NCI-H82 treated with DMSO at 0.1 percent for 48 hours (cell line): ENCODE results near the gene C4BPB.

Source experiments
- DNase-seq: peaks from one replicate; lab custom pipeline; 2025; ENCODE audit not compliant: unreplicated experiment; lab: John Stamatoyannopoulos, UW

The C4BPB gene

DNA sequence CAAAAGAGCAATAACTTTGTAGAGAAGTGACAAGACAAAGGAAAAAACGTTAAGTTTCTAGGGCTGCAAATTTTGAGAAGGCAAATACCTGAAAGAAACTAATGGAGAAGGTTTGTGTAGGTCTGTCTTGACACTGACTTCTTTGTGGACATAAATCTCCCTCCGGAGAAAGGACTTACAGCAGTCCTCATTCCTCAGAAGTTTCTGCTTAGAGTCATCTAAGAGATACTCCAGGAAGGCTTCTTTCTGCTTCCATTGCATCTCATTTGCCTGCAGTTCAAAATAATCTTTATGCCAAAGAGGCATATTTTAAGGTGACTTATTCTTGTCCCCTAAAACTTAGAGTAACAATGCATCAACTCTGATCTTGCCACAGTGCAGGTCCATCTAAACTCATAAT lies 4.4 kb upstream of the C4BPB start:
- no peak for DNase-seq

DNA sequence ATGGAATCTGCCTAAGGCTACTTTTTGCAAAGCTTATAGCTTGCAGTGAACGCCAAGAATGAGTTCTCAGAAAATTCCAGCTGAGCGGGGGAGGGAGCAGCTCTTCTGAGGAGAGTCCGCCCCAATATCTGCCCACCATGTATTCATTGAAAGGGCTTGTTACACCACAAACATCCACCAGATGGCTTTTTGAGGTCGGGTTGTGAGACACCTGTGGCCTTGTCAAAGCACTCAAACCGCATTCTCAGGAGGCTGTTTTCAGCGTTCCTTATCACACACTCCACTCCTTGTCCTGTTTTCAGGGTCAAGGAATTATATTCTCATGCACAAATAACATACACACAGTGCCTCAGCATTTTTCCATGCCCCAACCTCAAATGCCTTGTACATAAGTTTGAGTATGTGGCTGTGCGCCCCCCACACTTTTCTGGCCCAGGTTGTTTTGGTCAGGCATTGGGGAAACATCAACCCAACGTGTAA lies 3.9 kb upstream of the C4BPB start:
- peak; percentile 12 for DNase-seq

DNA sequence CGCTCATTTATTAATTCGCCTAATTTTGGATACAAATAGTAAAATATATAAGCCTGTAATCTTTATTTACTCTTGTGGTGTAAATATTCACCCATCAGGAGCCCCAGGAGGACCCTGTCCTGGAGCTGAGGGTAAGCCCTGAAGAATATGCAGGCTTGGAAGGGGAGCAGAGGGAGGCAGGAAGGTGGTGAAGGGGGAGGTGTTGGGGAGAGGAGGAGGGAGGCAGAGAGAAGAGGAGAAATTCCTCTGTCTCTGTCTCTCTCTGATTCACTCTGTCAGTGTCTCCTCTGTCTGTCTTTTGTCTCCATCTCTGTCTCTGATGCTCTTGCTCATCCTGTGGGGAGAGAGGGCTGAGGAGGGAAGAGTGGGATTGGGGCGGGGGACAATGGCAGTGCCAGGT lies 2.8 kb upstream of the C4BPB start:
- no peak for DNase-seq

DNA sequence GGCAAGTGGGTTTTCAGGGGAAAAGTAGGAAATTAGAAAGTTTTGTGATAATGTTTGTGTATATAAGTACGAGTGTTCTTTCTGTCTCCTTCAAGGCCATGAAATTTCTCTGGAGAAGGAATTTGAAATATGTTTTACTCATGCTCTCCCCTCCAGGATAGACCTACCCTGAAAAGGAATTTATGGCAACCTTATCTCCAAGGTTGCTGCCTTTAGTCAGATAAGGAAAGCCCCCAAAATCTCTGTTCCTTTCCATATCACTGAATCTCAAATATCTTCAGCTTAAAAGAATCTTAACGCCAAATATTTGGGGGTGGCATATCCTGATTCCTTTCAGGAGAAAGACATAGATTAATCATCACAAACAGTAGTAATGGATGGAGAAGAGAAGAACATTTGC lies 499 bp upstream of the C4BPB start:
- DNase-seq = no peak

DNA sequence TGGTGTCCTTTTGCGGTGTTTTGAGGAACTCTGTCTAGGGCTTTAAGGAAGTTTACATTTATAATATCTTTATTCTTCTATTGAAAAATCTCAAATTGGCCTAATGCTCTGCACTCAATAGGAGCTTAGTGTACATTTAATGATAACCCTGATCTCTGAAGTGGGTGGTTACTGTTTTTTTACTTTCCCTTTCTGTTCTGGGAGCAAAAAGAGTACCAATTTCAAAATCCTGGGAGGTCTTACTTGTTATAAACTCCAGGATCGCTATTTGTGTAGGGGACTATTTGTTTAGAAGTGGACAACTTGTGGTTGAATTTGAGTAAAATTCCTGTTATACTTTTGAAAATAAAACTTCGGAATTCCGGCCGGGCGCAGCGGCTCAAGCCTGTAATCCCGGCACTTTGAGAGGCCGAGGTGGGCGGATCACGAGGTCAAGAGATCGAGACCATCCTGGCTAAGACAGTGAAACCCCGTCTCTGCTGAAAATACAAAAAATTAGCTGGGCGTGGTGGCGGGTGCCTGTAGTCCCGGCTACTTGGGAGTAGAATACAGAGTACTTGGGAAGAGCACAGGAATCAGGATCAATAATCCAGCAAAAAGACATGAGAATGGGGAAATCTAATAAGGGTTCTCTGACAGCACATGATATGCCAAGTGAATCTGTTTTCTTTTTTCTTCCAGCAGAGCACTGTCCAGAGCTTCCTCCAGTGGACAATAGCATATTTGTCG lies 1.1 kb downstream of the C4BPB start:
- no peak for DNase-seq

DNA sequence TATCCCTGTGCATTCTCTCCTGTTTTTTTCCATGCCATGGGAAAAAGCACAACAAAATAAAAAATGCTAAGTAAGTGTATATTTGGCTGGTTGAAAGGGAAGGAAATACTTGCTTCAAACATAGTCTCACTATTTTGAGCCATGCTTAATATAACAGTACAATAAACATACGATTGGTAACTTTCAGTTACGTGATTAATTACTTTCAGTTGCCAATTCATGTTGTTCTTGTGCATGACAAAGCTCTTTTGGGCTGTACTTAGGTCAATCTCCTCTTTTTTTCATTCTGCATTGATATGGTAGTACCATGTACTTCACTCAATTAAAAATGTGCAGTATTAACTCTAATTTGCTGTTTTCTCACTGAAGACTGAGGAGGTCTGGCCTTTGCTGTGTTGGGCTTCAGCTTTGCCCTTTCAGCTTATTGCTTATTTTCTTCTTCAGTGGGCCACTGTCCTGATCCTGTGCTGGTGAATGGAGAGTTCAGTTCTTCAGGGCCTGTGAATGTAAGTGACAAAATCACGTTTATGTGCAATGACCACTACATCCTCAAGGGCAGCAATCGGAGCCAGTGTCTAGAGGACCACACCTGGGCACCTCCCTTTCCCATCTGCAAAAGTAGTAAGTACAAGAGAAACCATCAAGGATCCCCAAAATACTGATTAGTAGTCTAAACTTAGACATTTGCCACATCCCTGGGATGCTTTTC lies 2.7 kb downstream of the C4BPB start:
- no peak for DNase-seq

DNA sequence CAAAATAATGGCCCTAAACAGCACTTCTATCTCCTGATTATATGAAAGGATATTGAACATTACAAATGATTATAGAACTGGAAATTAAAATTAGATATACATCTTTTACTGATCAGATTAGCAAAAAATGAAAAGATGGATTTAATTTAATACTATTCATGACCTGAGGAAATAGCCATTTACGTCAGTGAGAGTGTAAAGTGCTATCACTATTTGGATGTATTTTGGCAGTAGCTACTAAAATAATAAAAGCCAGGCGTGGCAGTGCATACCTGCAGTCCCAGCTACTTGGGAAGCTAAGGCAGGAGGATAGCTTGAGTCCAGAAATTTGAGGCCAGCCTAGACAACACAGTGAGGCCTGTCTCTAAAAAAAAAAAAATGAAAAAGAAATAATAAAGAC lies 5.3 kb downstream of the C4BPB start:
- no peak for DNase-seq

DNA sequence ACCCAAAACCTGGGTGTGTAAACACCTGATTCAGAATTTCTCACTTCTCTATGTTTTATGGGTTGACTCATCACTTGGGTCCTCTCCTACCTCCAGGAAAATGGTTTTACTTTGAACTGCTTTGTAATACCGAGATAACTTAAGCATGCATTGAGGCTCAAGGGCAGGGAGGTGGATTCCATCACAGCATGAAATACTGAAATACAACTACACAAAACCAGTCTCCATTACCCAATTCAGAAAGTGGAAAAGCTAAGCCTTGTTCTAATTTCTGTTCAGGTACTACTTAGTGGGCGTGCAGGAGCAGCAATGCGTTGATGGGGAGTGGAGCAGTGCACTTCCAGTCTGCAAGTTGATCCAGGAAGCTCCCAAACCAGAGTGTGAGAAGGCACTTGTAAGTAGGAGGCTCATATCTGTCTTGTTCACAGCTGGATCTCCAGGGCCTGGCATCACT lies 9.2 kb downstream of the C4BPB start:
- DNase-seq = no peak

DNA sequence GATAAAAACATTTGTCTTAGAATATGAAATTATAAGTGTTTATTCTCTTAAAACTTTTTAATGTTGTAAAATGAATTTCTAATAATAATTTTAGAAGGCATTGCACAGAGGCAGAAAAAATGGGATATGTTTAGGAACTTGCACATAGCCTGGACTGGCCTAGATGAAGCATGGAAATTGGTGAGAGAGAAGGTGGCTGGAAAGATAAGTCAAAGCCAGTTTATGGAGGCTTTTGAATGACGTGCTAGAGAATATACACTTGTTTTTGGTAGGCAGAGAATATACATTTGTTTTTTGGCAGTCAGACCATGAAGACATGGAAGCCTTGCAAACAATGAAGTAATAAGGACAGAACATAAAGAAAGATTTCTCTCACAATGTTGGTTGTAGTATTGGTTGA lies 13.1 kb downstream of the C4BPB start:
- no peak for DNase-seq

DNA sequence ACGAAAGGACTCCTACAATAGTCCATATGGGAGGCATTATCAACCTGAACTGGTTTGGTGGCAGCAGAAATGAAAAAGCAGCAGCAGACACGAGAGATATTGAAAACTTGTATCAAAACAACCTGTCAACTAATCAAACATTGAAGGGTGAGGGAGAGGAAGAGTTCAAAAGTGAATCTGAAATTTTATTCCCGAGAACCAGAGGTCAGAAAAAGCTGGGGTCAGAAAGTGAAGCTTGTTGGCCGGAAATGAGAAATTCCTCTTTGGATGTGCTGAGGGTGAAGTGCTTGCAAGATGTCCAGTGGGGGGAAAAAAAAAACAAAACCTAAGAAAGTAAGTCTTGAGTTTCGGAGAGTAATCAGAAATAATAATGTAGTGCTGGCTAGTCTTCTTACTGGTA lies 13.5 kb downstream of the C4BPB start:
- no peak for DNase-seq

DNA sequence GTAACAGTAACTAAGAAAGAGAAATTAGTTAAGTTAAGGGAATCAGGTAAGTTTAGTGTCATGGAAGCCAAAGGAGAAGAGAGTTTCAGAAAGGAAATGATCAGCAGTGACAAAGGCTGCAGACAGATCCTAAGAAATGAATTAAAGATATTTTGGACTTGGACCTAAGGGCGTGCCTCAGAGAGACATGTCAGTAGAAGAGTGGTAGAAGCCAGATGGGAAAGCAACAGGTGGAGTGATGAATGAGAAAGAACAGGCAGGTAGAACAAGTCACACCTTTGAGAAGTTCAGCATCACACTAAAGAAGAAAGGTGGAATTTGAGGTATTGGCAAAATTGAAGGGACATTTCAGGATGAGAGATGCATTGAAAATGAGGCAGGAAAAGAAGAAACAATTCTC lies 14.0 kb downstream of the C4BPB start:
- DNase-seq = no peak

DNA sequence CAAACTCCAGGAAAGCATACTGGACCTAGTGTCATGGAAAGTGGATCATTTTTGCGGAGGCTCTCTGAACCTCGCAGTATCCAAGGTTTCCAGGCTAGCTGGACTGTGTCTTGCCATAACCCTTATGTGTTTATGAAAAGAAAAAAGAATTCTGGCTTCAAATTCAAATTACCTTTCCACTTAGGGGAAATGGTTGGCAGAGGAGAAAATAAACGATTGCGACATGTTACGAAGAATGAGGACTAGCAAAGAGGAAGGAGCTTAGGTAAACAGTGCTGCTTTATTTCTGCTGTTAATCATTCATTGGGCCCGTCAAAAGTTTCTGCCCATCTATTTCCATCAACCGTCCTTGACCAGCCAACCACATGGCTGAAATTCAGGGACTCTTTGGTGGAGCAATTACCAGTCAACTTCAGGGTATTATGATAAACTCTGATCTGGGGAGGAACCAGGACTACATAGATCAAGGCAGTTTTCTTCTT lies 15.3 kb downstream of the C4BPB start, which contains the start of gene C4BPA:
Gene C4BPA, plus strand, starts transcription at position 342 of the 482 bp plus-strand sequence. CDS start 8,793 bp downstream, outside the sequence.
- DNase-seq = no peak

DNA sequence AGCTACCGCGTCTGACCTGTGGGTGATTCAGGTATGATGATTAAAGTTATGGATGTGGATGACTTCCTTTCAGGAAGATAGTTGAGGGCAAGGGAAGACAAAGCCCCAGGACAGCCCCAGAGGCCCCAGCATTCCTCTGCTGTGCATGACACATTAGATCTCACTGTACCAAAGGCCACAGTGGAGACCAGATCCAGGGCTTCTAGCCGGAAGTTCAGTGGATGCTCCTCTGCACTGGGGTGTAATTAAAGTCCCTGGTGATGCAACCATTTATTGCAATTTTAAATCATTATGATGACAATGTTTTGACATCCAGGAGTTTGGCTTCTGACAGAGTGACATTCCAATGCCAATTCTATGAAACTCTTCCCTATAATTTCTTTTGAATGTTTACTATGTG lies 20.3 kb downstream of the C4BPB start:
- no peak for DNase-seq

DNA sequence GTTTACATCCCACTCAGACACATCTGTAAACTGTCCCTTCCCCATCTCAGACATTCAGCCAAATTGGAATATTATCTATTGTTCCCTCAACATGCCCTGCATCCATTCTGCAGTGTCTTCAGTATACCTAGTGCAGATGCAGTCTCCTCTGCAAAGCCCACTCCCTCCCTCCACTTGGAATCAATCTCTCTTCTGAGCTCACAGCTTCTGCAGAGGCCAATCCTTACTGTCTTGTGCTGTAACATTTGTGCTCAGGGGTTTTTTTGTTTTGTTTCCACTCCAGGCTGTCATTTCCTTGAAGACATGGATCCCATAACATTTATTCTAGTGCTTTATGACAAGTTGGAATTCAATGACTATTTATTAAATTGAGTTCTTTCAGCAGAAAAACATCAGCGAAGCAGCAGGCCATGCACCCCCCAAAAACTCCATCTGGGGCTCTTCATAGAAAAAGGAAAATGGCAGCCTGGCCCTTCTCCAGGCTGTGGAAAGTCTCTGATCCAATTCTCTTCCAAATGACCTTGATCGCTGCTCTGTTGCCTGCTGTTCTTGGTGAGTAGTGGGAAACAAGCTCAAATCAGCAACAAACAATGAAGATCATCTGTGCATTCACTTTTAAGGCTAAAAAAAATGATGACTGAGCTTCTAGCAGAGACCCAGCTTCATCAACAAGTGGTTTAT lies 24.1 kb downstream of the C4BPB start:
- DNase-seq = no peak

DNA sequence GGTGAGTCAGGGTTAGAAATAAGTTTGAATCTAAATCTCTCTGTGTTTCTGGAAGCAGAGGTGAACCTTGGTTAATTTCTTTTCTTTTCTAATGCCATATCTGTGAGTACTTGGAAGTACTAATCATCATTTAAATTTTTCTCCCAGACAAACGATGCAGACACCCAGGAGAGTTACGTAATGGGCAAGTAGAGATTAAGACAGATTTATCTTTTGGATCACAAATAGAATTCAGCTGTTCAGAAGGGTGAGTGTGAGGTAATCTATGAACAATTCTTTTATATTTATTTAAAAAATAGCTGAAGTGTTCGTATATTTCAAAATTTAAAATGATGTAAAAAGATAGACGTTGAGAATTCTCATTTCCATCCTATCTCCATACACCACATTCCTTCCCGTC lies 26.6 kb downstream of the C4BPB start:
- no peak for DNase-seq

DNA sequence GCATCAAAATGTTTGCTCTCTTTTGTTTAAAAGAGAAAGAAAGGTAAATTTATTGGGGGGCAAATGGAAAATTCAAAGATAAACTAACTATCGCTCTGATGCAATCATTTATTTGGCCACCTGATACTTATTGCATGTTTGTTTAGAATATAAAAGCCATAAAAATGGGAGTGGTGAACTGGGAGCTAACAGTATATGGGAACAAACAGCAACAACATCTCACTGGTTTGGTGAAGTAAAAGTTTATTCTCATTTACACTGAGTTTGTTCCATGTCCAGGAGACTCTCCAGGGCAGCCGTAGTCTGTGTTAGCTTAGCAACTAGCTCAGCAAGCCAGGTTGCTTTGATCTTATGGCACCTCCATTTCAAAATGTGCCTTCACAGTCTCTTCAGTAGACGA lies 35.7 kb downstream of the C4BPB start:
- no peak for DNase-seq

DNA sequence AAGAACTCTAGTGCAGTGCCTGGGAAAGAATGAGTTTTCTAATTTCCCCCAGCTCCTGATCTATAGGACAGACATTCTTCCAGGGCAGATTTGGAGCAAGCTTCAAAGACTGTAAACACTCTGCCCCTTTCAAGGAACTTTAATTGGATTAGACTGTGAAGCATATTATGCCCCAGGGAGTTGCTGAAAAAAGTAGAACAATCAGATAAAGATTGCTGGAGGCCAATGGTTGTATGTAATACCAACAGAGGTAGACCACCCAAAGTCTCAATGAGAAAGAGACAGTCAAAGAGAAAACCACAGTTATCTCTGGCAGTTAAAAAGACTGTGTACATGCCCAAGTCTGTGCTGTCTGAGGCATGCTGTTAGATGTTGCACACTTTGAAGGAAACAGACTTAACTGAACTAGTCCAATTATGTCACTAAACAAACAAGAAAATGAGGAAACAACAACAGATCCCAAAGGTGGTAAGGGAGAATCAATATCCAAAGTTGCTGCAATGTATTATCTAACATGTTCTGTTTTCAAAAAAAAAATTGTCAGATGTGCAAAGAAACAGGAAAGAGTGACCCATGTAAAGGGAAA lies 39.8 kb downstream of the C4BPB start:
- no peak for DNase-seq

DNA sequence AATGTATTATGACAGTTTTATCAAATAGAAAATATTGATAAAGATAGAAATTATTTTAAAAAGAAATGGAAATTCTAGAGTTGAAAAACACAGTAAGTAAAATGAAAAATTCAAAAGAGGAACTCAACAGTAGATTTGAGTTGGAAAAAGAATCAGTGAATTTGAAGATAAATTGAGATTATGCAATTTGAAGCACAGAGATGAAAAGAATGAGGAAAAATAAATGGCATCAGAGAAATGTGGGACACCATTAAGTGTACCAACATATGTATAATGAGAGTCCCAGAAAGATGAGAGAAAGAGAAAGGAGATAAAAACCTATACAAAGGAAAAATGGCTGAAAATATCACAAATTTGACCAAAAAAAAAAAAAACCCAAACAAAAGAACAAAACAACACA lies 40.4 kb downstream of the C4BPB start:
- no peak for DNase-seq

DNA sequence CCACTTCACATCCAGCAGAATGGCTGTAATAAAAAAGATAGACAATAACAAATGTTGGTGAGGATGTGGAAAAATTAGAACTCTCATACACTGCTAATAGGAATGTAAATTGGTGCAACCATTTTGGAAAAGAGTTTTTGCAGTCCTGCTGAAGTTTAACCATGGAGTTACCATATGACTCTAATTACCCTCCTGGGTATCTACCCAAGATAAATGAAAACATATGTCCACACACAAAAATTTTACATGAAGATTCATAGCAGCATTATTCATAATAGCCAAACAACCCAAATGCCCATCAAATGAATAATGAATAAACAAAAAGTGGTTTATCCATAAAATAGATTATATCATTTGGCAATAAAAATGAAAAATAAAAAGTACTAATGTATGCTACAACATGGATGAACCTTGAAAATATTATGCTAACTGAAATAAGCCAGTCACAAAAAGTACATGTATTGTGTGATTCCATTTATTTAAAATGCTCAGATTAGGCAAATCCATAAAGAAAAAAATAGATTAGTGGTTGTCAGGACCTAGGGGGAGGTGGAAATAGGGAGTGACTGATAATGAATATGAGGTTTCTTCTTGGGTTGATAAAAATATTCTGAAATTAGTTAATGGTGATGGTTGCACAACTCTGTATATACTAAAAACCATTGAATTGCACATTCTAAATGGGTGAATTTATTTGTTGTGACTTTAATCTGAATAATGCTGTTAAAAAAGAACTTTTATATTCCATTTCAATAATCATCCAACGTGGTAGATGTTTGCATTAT lies 41.8 kb downstream of the C4BPB start:
- DNase-seq = no peak

DNA sequence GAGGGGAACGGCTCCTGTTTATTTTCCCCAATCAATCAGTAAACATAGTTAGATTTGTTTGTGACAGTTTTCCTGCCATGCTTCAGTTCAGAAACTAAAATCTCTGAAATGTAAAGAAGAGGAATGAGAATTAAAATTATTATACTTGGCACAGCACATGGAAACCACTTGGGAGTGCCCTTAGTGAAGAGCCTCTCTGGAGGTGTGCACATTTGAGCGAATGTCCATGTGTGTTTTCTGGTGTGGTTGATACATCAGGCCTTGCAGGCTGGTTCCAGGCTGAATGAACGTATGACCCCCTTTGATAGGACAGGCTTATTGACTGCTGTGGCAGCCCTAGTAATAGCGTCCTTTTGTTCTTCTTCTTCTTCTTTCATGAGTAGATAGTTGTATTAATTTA lies 42.5 kb downstream of the C4BPB start:
- DNase-seq = no peak

DNA sequence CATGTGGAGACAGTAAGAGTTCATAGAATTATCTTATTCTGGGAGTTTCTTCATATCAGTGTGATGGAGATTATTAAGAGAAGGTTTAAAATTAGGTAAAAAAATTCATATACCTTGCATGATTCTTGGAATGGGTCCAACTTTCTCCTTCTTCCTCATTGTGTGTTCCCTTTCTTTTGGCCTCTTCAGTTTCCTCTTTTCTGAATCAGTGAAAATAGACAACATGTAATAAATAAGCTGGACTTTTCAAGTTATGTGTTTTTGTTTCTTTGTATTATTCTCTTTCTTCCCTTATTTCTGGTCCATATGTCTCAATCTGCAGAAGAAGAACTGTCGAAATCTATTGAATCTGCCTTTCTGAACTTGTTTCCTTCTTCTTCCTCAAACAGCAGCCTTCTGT lies 45.9 kb downstream of the C4BPB start:
- DNase-seq = no peak
